ENCODE measurements around the gene THSD4.

GRCh38 chr15:71410347-71410746 is 295.1 kb downstream of the THSD4 start:
- TF ChIP-seq CTCF (conservative IDR thresholded peaks at IDR 0.05 in 1 of 2, IDR thresholded peaks at IDR 0.05 in 1 of 2; ENCODE audit: extremely low read depth in 1 of 2, insufficient read depth in 1 of 2, low read depth in 1 of 2, low read length in 2 of 2) (no peak), EZH2 (IDR thresholded peaks at IDR 0.05; ENCODE audit: borderline replicate concordance, low read length) (no peak)
